Omental fat pad (tissue), 4 donors: Measurements from ENCODE around the gene FGD2. TPM values are rescaled to one million over a fixed set of nuclear protein-coding genes. Genes with fewer than 3 reads are reported as not detected.

Experiments used
- ATAC-seq: fragments of 150-250 bp; one replicate; pipeline ENCODE4 v1.9.1; 2016; ENCODE audit warnings: mild to moderate bottlenecking, moderate library complexity; ENCODE audit not compliant: low FRiP score
- DNase-seq: peaks from one replicate; pipeline ENCODE4 v3.0.0-alpha.2; 2019; ENCODE audit warnings: low spot score
- total RNA-seq, 4 donors: library from RNA; depleted of rRNA; stranded (reverse); fragments of >200 nt; gene quantifications; one replicate each; pipeline ENCODE4 v1.1.0, GENCODE V29; 2016
- TF ChIP-seq, protein P1 (sequence below), 3 donors: fragments of 450-650 bp; IDR thresholded peaks; one replicate each; pipeline ENCODE4 v1.5.1; 2016 to 2017; ENCODE audit warnings: antibody characterized with exemption in 3 of 3, mild to moderate bottlenecking in 3 of 3, moderate library complexity in 2 of 3

The FGD2 gene, protein sequence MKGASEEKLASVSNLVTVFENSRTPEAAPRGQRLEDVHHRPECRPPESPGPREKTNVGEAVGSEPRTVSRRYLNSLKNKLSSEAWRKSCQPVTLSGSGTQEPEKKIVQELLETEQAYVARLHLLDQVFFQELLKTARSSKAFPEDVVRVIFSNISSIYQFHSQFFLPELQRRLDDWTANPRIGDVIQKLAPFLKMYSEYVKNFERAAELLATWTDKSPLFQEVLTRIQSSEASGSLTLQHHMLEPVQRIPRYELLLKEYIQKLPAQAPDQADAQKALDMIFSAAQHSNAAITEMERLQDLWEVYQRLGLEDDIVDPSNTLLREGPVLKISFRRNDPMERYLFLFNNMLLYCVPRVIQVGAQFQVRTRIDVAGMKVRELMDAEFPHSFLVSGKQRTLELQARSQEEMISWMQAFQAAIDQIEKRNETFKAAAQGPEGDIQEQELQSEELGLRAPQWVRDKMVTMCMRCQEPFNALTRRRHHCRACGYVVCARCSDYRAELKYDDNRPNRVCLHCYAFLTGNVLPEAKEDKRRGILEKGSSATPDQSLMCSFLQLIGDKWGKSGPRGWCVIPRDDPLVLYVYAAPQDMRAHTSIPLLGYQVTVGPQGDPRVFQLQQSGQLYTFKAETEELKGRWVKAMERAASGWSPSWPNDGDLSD
- total RNA-seq = 10 to 100 TPM; 20.0 to 83.6 (median 63.0) TPM

- DNase-seq (no peak), ATAC-seq (no peak)
- TF ChIP-seq, protein P1, sequence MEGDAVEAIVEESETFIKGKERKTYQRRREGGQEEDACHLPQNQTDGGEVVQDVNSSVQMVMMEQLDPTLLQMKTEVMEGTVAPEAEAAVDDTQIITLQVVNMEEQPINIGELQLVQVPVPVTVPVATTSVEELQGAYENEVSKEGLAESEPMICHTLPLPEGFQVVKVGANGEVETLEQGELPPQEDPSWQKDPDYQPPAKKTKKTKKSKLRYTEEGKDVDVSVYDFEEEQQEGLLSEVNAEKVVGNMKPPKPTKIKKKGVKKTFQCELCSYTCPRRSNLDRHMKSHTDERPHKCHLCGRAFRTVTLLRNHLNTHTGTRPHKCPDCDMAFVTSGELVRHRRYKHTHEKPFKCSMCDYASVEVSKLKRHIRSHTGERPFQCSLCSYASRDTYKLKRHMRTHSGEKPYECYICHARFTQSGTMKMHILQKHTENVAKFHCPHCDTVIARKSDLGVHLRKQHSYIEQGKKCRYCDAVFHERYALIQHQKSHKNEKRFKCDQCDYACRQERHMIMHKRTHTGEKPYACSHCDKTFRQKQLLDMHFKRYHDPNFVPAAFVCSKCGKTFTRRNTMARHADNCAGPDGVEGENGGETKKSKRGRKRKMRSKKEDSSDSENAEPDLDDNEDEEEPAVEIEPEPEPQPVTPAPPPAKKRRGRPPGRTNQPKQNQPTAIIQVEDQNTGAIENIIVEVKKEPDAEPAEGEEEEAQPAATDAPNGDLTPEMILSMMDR (IDR thresholded peaks at IDR 0.05) = no peak
Measured at GRCh38 chr6:37005061-37005810, at the start of gene FGD2. Gene FGD2, plus strand, starts transcription at chr6:37005655. Its CDS starts 163 bp downstream, at chr6:37005818.

- DNase-seq (no peak), ATAC-seq (peak; percentile 42)
- TF ChIP-seq, protein P1 (IDR thresholded peaks at IDR 0.05) = no peak
Measured at GRCh38 chr6:36955671-36956445, 49.6 kb upstream of the FGD2 start.

- no peak for DNase-seq
- no peak for ATAC-seq
- TF ChIP-seq, protein P1 (IDR thresholded peaks at IDR 0.05) = no peak
Measured at GRCh38 chr6:36956446-36956820, 49.0 kb upstream of the FGD2 start.

DNA sequence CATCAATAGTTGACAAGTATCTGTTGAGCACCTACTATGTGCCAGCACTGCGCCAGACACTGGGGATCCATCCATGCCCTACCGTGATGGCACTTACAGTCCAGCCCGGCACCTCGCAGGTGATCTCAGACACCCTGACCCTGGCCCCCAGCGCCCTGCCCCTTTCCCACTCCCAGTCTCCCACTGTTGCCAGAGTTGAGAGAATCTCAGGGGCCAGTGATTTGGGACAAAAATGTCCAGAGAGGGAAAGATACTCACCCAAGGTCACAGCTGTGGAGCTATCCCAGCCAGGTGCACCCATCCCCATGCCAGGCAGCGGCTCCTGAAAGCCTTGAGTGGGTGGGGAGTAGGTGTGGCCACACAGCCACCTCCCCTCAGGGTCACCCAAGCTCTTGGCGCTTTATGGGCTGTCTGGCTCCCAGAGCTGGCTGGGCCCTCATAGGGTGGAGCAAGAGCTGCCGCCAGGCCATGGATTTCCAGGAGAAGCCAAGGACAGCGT is 47.6 kb upstream of the FGD2 start:
- no peak for DNase-seq
- TF ChIP-seq, protein P1 (IDR thresholded peaks at IDR 0.05) = no peak

GRCh38 chr6:36958775-36959554 is 46.5 kb upstream of the FGD2 start:
- no peak for DNase-seq
- no peak for ATAC-seq
- TF ChIP-seq, protein P1 (IDR thresholded peaks at IDR 0.05) = no peak

More for the DNA sequence above, 47.6 kb upstream of the FGD2 start:
- no peak for ATAC-seq
